Heart left ventricle (tissue), 16 donors: ENCODE measurements around the gene CNIH3. TPM values are rescaled to one million over a fixed set of nuclear protein-coding genes. Genes with fewer than 3 reads are reported as not detected.

Experiments used
- ATAC-seq, 4 donors: fragments of 200-7000 bp; cut with Tn5 transposase; one replicate each; pipeline ENCODE4 v1.9.1; 2020 to 2022; ENCODE audit warnings: moderate library complexity in 4 of 4, mild to moderate bottlenecking in 3 of 4, moderate number of reproducible peaks in 1 of 4
- DNase-seq, 5 donors: peaks; one replicate each; pipeline ENCODE4 v3.0.0-alpha.2; 2020
- H3K27ac ChIP-seq, 12 donors: fragments of 200-600 bp; sonication (generic) in 4 of 12; one replicate each; pipeline versions ENCODE4 v1.5.0 to v1.8.0; 2016 to 2022; ENCODE audit warnings: mild to moderate bottlenecking in 2 of 12
- H3K27me3 ChIP-seq, 9 donors: fragments of 200-600 bp; sonication (generic) in 2 of 9; one replicate each; pipeline versions ENCODE4 v1.5.1 to v1.8.0; 2016 to 2022; ENCODE audit warnings: mild to moderate bottlenecking in 3 of 9
- H3K36me3 ChIP-seq, 9 donors: fragments of 200-600 bp; sonication (generic) in 2 of 9; one replicate each; pipeline versions ENCODE4 v1.5.0 to v1.8.0; 2018 to 2022; ENCODE audit warnings: mild to moderate bottlenecking in 2 of 9
- H3K4me1 ChIP-seq, 12 donors: fragments of 200-600 bp; sonication (generic) in 4 of 12; one replicate each; pipeline versions ENCODE4 v1.5.0 to v1.8.0; 2016 to 2022; ENCODE audit warnings: mild to moderate bottlenecking in 3 of 12
- H3K4me3 ChIP-seq, 12 donors: fragments of 200-600 bp; sonication (generic) in 4 of 12; one replicate each; pipeline versions ENCODE4 v1.5.0 to v1.8.0; 2017 to 2022; ENCODE audit warnings: mild to moderate bottlenecking in 9 of 12, moderate library complexity in 4 of 12
- H3K9me3 ChIP-seq, 12 donors: fragments of 200-600 bp; sonication (generic) in 4 of 12; one replicate each; pipeline versions ENCODE4 v1.5.0 to v1.8.0; 2016 to 2022; ENCODE audit warnings: mild to moderate bottlenecking in 1 of 12
- POLR2A ChIP-seq, 2 donors: fragments of 450-650 bp; IDR thresholded peaks; one replicate each; pipeline ENCODE4 v1.6.1; 2017; ENCODE audit warnings: antibody characterized with exemption in 2 of 2, mild to moderate bottlenecking in 2 of 2, moderate library complexity in 2 of 2
- whole genome bisulfite sequencing, 4 donors: extraction: QIAGEN DNeasy Blood & Tissue Kit in 2 of 4; methylation state at CpG; one replicate each; pipeline versions ENCODE4 v1.1.5 to v1.1.7; 2013 to 2018; 5-methylcytosine and 5-hydroxymethylcytosine counted together
- intact Hi-C, 10 donors: fragments of 100-400 bp; cut with DNase I; formaldehyde crosslinking; loops; one replicate each; pipeline versions ENCODE4 v1.11.1 to v1.14.2; 2022
- polyA plus RNA-seq, 2 donors: library from polyadenylated mRNA; stranded (reverse); fragments of 200-250 nt; gene quantifications; one replicate each; pipeline ENCODE4 v1.2.3, GENCODE V29; 2013
- total RNA-seq, 9 donors: library from RNA; depleted of rRNA in 2 of 9; stranded (reverse); fragments of >200 nt in 2 of 9; fragmentation: NEBNext Ultra II Directional in 3 of 9; extraction: Animal tissue kit (Norgen Biotek cat#: 25700) in 3 of 9; gene quantifications; one replicate each; pipeline versions ENCODE4 v1.1.0 to v1.2.4, GENCODE V29; 2016 to 2023
- TF ChIP-seq, protein P1 (sequence below), 12 donors: fragments of 200-600 bp; sonication (generic) in 4 of 12; IDR thresholded peaks; one replicate each; pipeline versions ENCODE4 v1.5.0 to v1.8.0; 2018 to 2022; ENCODE audit warnings: antibody characterized with exemption in 12 of 12, mild to moderate bottlenecking in 5 of 12
- donor health status: ischemic (EF 13 %, LVEDD 7.1; RV severe dilation, severe dysfunction).
- donor health status: healthy with polysubstance abuse.
- donor health status: DM: no; HTN: yes; CAD: no.
- donor health status: DM: no; HTN: no; CAD: no.
- donor health status: ischemic (EF 25% LVEDD 6.9; RV normal size, moderate dysfunction).
- donor health status: ischemic (EF 25% LVEDD 5.7; RV mildly dilated, moderate dysfunction).
- donor health status: healthy.
- donor health status: DM: yes; HTN: yes; CAD: no.
- donor health status: ischemic (EF 35%, LVEDD 5.7; RV mildly dilated, moderate dysfunction).
- donor health status: nonischemic (EF 11% LVEDD 7.7; RV severe dilation, severe dysfunction).
- donor health status: DM: yes; HTN: yes; CAD: no.
- donor health status: PGD.
- donor health status: ischemic (EF 29% LVEDD 5.4; RV normal size, mild dysfunction).
- donor health status: nonischemic (EF 23%, LVEDD 6.1; RV moderate dilation, normal function).

CNIH3 gene
- total and polyA plus RNA-seq, 11 donors, result 0.34 to 2.6 (median 0.62) TPM; not detected in 2

GRCh38 chr1:224691148-224691925 is 75.2 kb downstream of the CNIH3 start:
- Histone ChIP-seq H3K9me3 (no peaks in the 10 kb centered on the region), H3K27ac (no peak overlapping the region), H3K36me3 (no peaks in the 10 kb centered on the region), H3K4me3 (no peak overlapping the region), H3K4me1 (no peaks in the 10 kb centered on the region), H3K27me3 (peaks cover 0 to 3% (median 0%) of the 10 kb centered on the region in 9 donors)
- DNase-seq (no peak), ATAC-seq (no peak)
- intact Hi-C loops, result no loop called here
- WGBS, 4 donors, result 53 to 68% (median 60%) methylated on average over 4 of the region's 4 CpGs
- TF ChIP-seq POLR2A (IDR thresholded peaks at IDR 0.05), result no peak
- TF ChIP-seq, protein P1, sequence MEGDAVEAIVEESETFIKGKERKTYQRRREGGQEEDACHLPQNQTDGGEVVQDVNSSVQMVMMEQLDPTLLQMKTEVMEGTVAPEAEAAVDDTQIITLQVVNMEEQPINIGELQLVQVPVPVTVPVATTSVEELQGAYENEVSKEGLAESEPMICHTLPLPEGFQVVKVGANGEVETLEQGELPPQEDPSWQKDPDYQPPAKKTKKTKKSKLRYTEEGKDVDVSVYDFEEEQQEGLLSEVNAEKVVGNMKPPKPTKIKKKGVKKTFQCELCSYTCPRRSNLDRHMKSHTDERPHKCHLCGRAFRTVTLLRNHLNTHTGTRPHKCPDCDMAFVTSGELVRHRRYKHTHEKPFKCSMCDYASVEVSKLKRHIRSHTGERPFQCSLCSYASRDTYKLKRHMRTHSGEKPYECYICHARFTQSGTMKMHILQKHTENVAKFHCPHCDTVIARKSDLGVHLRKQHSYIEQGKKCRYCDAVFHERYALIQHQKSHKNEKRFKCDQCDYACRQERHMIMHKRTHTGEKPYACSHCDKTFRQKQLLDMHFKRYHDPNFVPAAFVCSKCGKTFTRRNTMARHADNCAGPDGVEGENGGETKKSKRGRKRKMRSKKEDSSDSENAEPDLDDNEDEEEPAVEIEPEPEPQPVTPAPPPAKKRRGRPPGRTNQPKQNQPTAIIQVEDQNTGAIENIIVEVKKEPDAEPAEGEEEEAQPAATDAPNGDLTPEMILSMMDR (IDR thresholded peaks at IDR 0.05), result no peak

DNA sequence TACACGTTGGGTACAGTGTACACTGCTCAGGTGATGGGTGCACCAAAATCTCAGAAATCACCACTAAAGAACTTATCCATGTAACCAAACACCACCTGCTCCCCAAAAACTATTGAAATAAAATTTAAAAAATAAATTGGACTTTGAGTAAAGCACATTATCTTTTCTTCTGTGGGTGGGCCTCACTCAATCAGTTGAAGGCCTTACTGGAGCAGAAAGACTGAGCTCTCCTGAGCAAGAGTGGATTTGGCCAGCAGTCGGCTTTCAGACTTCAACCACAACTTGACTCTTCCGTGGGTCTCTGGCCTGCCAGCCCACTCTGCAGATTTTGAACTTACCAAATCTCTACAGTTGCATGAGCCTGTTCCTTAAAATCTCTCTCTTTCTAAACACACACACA is 78.9 kb downstream of the CNIH3 start:
- Histone ChIP-seq H3K27me3 (no peaks in the 10 kb centered on the region), H3K4me1 (no peaks in the 10 kb centered on the region), H3K4me3 (no peak overlapping the region), H3K36me3 (no peaks in the 10 kb centered on the region), H3K27ac (no peak overlapping the region), H3K9me3 (no peaks in the 10 kb centered on the region)
- WGBS, 4 donors, result 85 to 93% (median 89%) methylated on average over 3 of the region's 3 CpGs
- ATAC-seq (no peak), DNase-seq (no peak)
- no peak for TF ChIP-seq POLR2A (IDR thresholded peaks at IDR 0.05)
- TF ChIP-seq, protein P1 (IDR thresholded peaks at IDR 0.05), result no peak
- intact Hi-C loops, result no loop called here

DNA sequence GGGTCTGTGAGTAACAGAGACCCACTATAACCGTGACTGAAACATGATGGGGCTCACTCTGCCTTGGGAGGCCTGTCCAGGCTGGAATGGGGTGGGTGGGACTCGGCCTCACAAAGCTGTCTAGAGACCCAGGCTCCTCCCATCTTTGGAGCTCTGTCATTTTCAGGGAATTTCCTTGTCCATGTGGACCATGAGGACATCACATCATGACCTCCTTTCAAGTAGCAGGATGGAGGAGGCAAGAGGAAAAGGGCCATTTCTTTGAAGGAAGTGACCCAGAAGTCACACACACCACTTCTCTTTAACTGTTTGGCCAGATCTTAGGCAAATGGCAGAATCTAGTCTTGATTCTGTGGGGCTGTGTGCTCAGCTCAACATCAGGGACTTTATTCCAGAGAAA is 79.9 kb downstream of the CNIH3 start:
- ATAC-seq, result no peak
- WGBS, 4 donors, result 73 to 81% (median 78%) methylated on average over 2 of the region's 2 CpGs

More for the DNA sequence above, 79.9 kb downstream of the CNIH3 start:
- no peak for DNase-seq
- intact Hi-C loops, result no loop called here
- Histone ChIP-seq H3K4me1 (no peaks in the 10 kb centered on the region), H3K36me3 (no peaks in the 10 kb centered on the region), H3K4me3 (no peak overlapping the region), H3K27ac (no peak overlapping the region), H3K27me3 (no peaks in the 10 kb centered on the region), H3K9me3 (no peaks in the 10 kb centered on the region)
- TF ChIP-seq POLR2A (IDR thresholded peaks at IDR 0.05), result no peak
- TF ChIP-seq, protein P1 (IDR thresholded peaks at IDR 0.05), result no peak
